HG02642 (cell line): ENCODE results near the gene SMAP2.

Experiments used
- ATAC-seq: cut with Tn5 transposase; IDR thresholded peaks from one replicate; pipeline ENCODE4 v1.9.1; 2021; ENCODE audit warnings: mild to moderate bottlenecking; ENCODE audit not compliant: unreplicated experiment, poor library complexity

SMAP2 gene

GRCh38 chr1:40462956-40463590, 89.5 kb downstream of the SMAP2 start:
- no peak for ATAC-seq

GRCh38 chr1:40469327-40469726, 95.8 kb downstream of the SMAP2 start:
- no peak for ATAC-seq
